PC-9 (cell line): ENCODE data around the gene LEP.

Experiments used
- EZH2 ChIP-seq: fragments of 200-600 bp; sonication (generic); IDR thresholded peaks from 2 replicates; pipeline ENCODE4 v1.8.0; 2017; ENCODE audit warnings: antibody characterized with exemption, low read depth
- TF ChIP-seq, protein P1 (sequence below): fragments of 200-600 bp; sonication (generic); conservative IDR thresholded peaks from 2 replicates; pipeline ENCODE4 v1.6.1; 2017; ENCODE audit warnings: mixed run types, antibody characterized with exemption, mild to moderate bottlenecking, moderate library complexity

GRCh38 chr7:128201690-128202085 lies 39.4 kb upstream of the LEP start:
- TF ChIP-seq, protein P1, sequence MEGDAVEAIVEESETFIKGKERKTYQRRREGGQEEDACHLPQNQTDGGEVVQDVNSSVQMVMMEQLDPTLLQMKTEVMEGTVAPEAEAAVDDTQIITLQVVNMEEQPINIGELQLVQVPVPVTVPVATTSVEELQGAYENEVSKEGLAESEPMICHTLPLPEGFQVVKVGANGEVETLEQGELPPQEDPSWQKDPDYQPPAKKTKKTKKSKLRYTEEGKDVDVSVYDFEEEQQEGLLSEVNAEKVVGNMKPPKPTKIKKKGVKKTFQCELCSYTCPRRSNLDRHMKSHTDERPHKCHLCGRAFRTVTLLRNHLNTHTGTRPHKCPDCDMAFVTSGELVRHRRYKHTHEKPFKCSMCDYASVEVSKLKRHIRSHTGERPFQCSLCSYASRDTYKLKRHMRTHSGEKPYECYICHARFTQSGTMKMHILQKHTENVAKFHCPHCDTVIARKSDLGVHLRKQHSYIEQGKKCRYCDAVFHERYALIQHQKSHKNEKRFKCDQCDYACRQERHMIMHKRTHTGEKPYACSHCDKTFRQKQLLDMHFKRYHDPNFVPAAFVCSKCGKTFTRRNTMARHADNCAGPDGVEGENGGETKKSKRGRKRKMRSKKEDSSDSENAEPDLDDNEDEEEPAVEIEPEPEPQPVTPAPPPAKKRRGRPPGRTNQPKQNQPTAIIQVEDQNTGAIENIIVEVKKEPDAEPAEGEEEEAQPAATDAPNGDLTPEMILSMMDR = no peak
- TF ChIP-seq EZH2 = no peak
